Right renal cortex interstitium (tissue), 3 donors: Measurements from ENCODE around the gene ACAA1. TPM values are rescaled to one million over a fixed set of nuclear protein-coding genes. Genes with fewer than 3 reads are reported as not detected.
"Not testable (repeated sequence)": the region's sequence is repeated elsewhere in the genome, so short reads cannot be mapped to it uniquely, and the experiment has no call there.

Experiments used
- DNase-seq, 3 donors: peaks; one replicate each; pipeline ENCODE4 v3.0.0-alpha.2; 2013; ENCODE audit warnings: low read depth in 3 of 3, low spot score in 2 of 3
- polyA plus RNA-seq, 3 donors: library from polyadenylated mRNA; unstranded; fragments of 120-200 nt; gene quantifications; one replicate each; pipeline ENCODE4 v1.2.1, GENCODE V29; 2013; ENCODE audit not compliant: insufficient read length in 3 of 3

Gene ACAA1
- polyA plus RNA-seq, 3 donors, result 121 to 145 (median 144) TPM

GRCh38 chr3:38136393-38136776 lies 542 bp downstream of the ACAA1 start:
- DNase-seq, result no peak

- DNase-seq, result not testable (repeated sequence)
Measured at GRCh38 chr3:38135621-38136277, 1.2 kb downstream of the ACAA1 start.

- DNase-seq, result not testable (repeated sequence)
Measured at GRCh38 chr3:38134517-38135143, 2.3 kb downstream of the ACAA1 start.

- no peak for DNase-seq
Measured at GRCh38 chr3:38133557-38134405, 3.1 kb downstream of the ACAA1 start.

GRCh38 chr3:38133209-38133556 lies 3.7 kb downstream of the ACAA1 start:
- no peak for DNase-seq

GRCh38 chr3:38131621-38132369 lies 5.1 kb downstream of the ACAA1 start:
- DNase-seq, result no peak

- DNase-seq, result no peak
Measured at GRCh38 chr3:38130631-38131065, 6.3 kb downstream of the ACAA1 start.

- DNase-seq, result no peak
Measured at GRCh38 chr3:38129058-38129457, 7.9 kb downstream of the ACAA1 start.

- no peak for DNase-seq
Measured at GRCh38 chr3:38128303-38128655, 8.6 kb downstream of the ACAA1 start.

GRCh38 chr3:38127611-38128302 lies 9.2 kb downstream of the ACAA1 start:
- DNase-seq, result no peak

- DNase-seq, result no peak
Measured at GRCh38 chr3:38126121-38126892, 10.6 kb downstream of the ACAA1 start.

GRCh38 chr3:38125305-38126120 lies 11.4 kb downstream of the ACAA1 start:
- no peak for DNase-seq

GRCh38 chr3:38124324-38125122 lies 12.4 kb downstream of the ACAA1 start:
- no peak for DNase-seq

- DNase-seq, result no peak
Measured at GRCh38 chr3:38122712-38123290, 14.1 kb downstream of the ACAA1 start.

GRCh38 chr3:38121832-38122461 lies 15.0 kb downstream of the ACAA1 start:
- DNase-seq, result no peak

GRCh38 chr3:38121451-38121831 lies 15.5 kb downstream of the ACAA1 start:
- no peak for DNase-seq
